Esophagus muscularis mucosa (tissue), 4 donors: ENCODE measurements around the gene FGD2.

ENCODE experiments used
- EP300 ChIP-seq: sonication (generic); formaldehyde crosslinking; IDR thresholded peaks from one replicate; pipeline ENCODE4 v1.6.1; 2017; ENCODE audit warnings: antibody characterized with exemption
- POLR2A ChIP-seq: fragments of 450-650 bp; IDR thresholded peaks from one replicate; pipeline ENCODE4 v1.6.1; 2017; ENCODE audit warnings: antibody characterized with exemption, moderate library complexity, mild to moderate bottlenecking, low read depth
- POLR2AphosphoS5 ChIP-seq, 2 donors: sonication (generic); formaldehyde crosslinking; IDR thresholded peaks; one replicate each; pipeline ENCODE4 v1.6.1; 2017; ENCODE audit warnings: antibody characterized with exemption in 2 of 2
- TF ChIP-seq, protein P1 (sequence below), 3 experiments: fragments of 200-600 bp in 2 of 3; fragments of 450-650 bp in 1 of 3; sonication (generic) in 2 of 3; IDR thresholded peaks; one replicate each; pipeline ENCODE4 v1.5.1; 2017 to 2019; ENCODE audit warnings: antibody characterized with exemption in 3 of 3, mild to moderate bottlenecking in 2 of 3, moderate library complexity in 1 of 3

DNA sequence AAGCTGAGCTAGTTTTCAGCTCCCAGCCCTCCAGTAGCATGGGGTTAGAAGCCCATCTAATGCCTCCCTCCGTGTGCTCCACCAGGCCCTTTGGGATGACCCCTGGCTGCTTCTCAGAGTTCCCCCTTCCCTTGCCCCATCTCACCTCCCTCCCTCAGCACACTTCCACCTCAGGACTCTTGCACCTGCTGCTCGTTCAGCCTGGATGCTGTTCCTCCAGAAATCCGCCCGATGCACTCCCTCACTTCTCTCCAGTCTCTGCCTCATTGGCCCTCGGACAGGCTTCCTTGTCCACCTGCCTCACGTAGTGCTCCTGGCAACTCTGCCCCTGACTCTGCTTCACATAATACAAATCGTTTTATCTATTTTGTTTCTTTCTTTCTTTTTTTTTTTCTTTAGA is 26.8 kb downstream of the FGD2 start:
- TF ChIP-seq POLR2AphosphoS5 (IDR thresholded peaks at IDR 0.05) (no peak), POLR2A (no peak), EP300 (no peak)
- TF ChIP-seq, protein P1, sequence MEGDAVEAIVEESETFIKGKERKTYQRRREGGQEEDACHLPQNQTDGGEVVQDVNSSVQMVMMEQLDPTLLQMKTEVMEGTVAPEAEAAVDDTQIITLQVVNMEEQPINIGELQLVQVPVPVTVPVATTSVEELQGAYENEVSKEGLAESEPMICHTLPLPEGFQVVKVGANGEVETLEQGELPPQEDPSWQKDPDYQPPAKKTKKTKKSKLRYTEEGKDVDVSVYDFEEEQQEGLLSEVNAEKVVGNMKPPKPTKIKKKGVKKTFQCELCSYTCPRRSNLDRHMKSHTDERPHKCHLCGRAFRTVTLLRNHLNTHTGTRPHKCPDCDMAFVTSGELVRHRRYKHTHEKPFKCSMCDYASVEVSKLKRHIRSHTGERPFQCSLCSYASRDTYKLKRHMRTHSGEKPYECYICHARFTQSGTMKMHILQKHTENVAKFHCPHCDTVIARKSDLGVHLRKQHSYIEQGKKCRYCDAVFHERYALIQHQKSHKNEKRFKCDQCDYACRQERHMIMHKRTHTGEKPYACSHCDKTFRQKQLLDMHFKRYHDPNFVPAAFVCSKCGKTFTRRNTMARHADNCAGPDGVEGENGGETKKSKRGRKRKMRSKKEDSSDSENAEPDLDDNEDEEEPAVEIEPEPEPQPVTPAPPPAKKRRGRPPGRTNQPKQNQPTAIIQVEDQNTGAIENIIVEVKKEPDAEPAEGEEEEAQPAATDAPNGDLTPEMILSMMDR (IDR thresholded peaks at IDR 0.05) = no peak
